GM10266 (cell line): ENCODE measurements around the gene OR7C1.

ENCODE experiments used
- DNase-seq: peaks from one replicate; pipeline ENCODE4 v3.0.0; 2012; ENCODE audit errors: extremely low spot score
- CTCF ChIP-seq: IDR thresholded peaks from 2 replicates; pipeline ENCODE4 v1.5.1; 2012; ENCODE audit warnings: mild to moderate bottlenecking, low read depth; ENCODE audit not compliant: control insufficient read depth, insufficient read depth; ENCODE audit errors: missing control alignments

OR7C1 gene

GRCh38 chr19:14837391-14837790 lies 2.4 kb upstream of the OR7C1 start:
- no peak for TF ChIP-seq CTCF
- DNase-seq, result no peak

GRCh38 chr19:14830702-14831101 lies 4.3 kb downstream of the OR7C1 start:
- DNase-seq, result no peak
- TF ChIP-seq CTCF, result no peak

- TF ChIP-seq CTCF, result no peak
- DNase-seq, result no peak
Observed at GRCh38 chr19:14826006-14826405, 9.0 kb downstream of the OR7C1 start.

GRCh38 chr19:14821937-14822336 lies 13.0 kb downstream of the OR7C1 start:
- no peak for DNase-seq
- TF ChIP-seq CTCF, result no peak

GRCh38 chr19:14818588-14818987 lies 16.4 kb downstream of the OR7C1 start:
- DNase-seq, result no peak
- TF ChIP-seq CTCF, result no peak

- no peak for DNase-seq
- TF ChIP-seq CTCF, result no peak
Observed at GRCh38 chr19:14817052-14817451, 17.9 kb downstream of the OR7C1 start.

- no peak for DNase-seq
- TF ChIP-seq CTCF, result no peak
Observed at GRCh38 chr19:14814982-14815652, 19.9 kb downstream of the OR7C1 start.
